B cell (primary cell): ENCODE results near the gene ZFPM1. TPM values are rescaled to one million over a fixed set of nuclear protein-coding genes. Genes with fewer than 3 reads are reported as not detected.

Experiments
- ATAC-seq: fragments of 200-7000 bp; cut with Tn5 transposase; one replicate; pipeline ENCODE4 v1.10.0; 2021; ENCODE audit warnings: low read depth, mild to moderate bottlenecking, moderate number of reproducible peaks, moderate library complexity
- CTCF ChIA-PET: fragments of 350-600 bp; sonication (Branson Sonifier 250); formaldehyde crosslinking; loops from one replicate; lab custom pipeline; 2021; ENCODE audit warnings: antibody characterized with exemption, inconsistent platforms; lab: Charles Lee
- POLR2A ChIA-PET: fragments of 350-600 bp; sonication (Branson Sonifier 250); formaldehyde crosslinking; loops from one replicate; lab custom pipeline; 2021; ENCODE audit warnings: antibody characterized with exemption; lab: Charles Lee
- DNase-seq: peaks from one replicate; pipeline ENCODE4 v3.0.0; 2013
- H2AFZ ChIP-seq: 2 replicates; pipeline ENCODE4 v1.6.1; 2012; ENCODE audit warnings: mild to moderate bottlenecking, low read depth, low read length; ENCODE audit not compliant: insufficient read depth, poor library complexity, severe bottlenecking
- H3K27ac ChIP-seq, 2 donors: 1 replicate in 1 of 2; 2 replicates in 1 of 2; pipeline ENCODE4 v1.5.1; 2012 to 2013; ENCODE audit warnings: low read length in 2 of 2, mild to moderate bottlenecking in 2 of 2, moderate library complexity in 1 of 2
- H3K27me3 ChIP-seq, 4 experiments: fragments of 200-600 bp in 1 of 4; sonication (generic) in 1 of 4; replicated peaks in 1 of 4; 1 replicate in 2 of 4; 2 replicates in 2 of 4; pipeline versions ENCODE4 v1.6.1 to v1.7.0; 2013 to 2016; ENCODE audit warnings: low read length in 3 of 4, mild to moderate bottlenecking in 2 of 4, mixed read lengths in 1 of 4, moderate library complexity in 1 of 4; ENCODE audit not compliant: insufficient read depth in 4 of 4, control insufficient read depth in 3 of 4; ENCODE audit errors: control extremely low read depth in 1 of 4
- H3K36me3 ChIP-seq, 2 experiments: replicated peaks in 1 of 2; 1 replicate in 1 of 2; 2 replicates in 1 of 2; pipeline versions ENCODE4 v1.6.1 to v1.7.1; 2013; ENCODE audit warnings: low read length in 1 of 2; ENCODE audit not compliant: insufficient read depth in 2 of 2, control insufficient read depth in 1 of 2; ENCODE audit errors: control extremely low read depth in 1 of 2, extremely low read depth in 1 of 2
- H3K4me1 ChIP-seq, 2 donors: fragments of 200-600 bp in 1 of 2; sonication (generic) in 1 of 2; 1 replicate in 1 of 2; 2 replicates in 1 of 2; pipeline versions ENCODE4 v1.5.1 to v1.6.1; 2013 to 2017; ENCODE audit warnings: low read length in 2 of 2; ENCODE audit not compliant: control insufficient read depth in 2 of 2, insufficient read depth in 2 of 2
- H3K4me2 ChIP-seq: replicated peaks from 2 replicates; pipeline ENCODE3; 2012; ENCODE audit warnings: mild to moderate bottlenecking, low read depth, low read length; ENCODE audit not compliant: poor library complexity, severe bottlenecking
- H3K4me3 ChIP-seq, 5 experiments: fragments of 200-600 bp in 1 of 5; sonication (generic) in 1 of 5; 1 replicate in 3 of 5; 2 replicates in 2 of 5; pipeline versions ENCODE4 v1.5.1 to v1.7.0; 2011 to 2016; ENCODE audit warnings: low read length in 4 of 5, mild to moderate bottlenecking in 4 of 5, low read depth in 2 of 5, control low read depth in 1 of 5, moderate library complexity in 1 of 5; ENCODE audit not compliant: insufficient read depth in 1 of 5; ENCODE audit errors: control extremely low read depth in 1 of 5, extremely low read depth in 1 of 5
- H3K79me2 ChIP-seq: fragments of 200-600 bp; sonication (generic); one replicate; pipeline ENCODE4 v1.6.0; 2016; ENCODE audit warnings: low read length; ENCODE audit not compliant: control insufficient read depth, insufficient read depth
- H3K9ac ChIP-seq: fragments of 200-600 bp; sonication (generic); 2 replicates; pipeline ENCODE4 v1.6.1; 2017; ENCODE audit warnings: mild to moderate bottlenecking, low read length, moderate library complexity
- H3K9me3 ChIP-seq, 3 donors: one replicate each; pipeline versions ENCODE4 v1.6.1 to v1.7.1; 2013; ENCODE audit warnings: low read length in 2 of 3; ENCODE audit not compliant: control insufficient read depth in 2 of 3, insufficient read depth in 1 of 3; ENCODE audit errors: control extremely low read depth in 1 of 3
- H4K20me1 ChIP-seq: 2 replicates; pipeline ENCODE4 v1.6.0; 2012; ENCODE audit warnings: mild to moderate bottlenecking, low read length; ENCODE audit not compliant: insufficient read depth, control insufficient read depth, poor library complexity, severe bottlenecking
- H3K27ac Mint-ChIP-seq: one replicate; pipeline ENCODE4 v1.8.0; 2021; ENCODE audit warnings: mixed read lengths
- H3K27me3 Mint-ChIP-seq: one replicate; pipeline ENCODE4 v1.8.0; 2021; ENCODE audit warnings: mixed read lengths
- H3K4me1 Mint-ChIP-seq: one replicate; pipeline ENCODE4 v1.8.0; 2021; ENCODE audit warnings: mixed read lengths
- H3K4me3 Mint-ChIP-seq: one replicate; pipeline ENCODE4 v1.8.0; 2021; ENCODE audit warnings: mixed read lengths
- H3K9me3 Mint-ChIP-seq: one replicate; pipeline ENCODE4 v1.8.0; 2022; ENCODE audit warnings: mixed read lengths; ENCODE audit not compliant: insufficient read depth
- EZH2 ChIP-seq: IDR thresholded peaks from 2 replicates; pipeline ENCODE4 v1.6.1; 2012; ENCODE audit warnings: borderline replicate concordance, low read depth, mild to moderate bottlenecking, moderate library complexity, low read length; ENCODE audit not compliant: insufficient read depth, poor library complexity, severe bottlenecking
- WGBS: methylation state at CpG from one replicate; pipeline ENCODE4 v1.1.5; 2013; ENCODE audit warnings: missing lambda C conversion rate; ENCODE audit not compliant: insufficient coverage; 5-methylcytosine and 5-hydroxymethylcytosine counted together
- intact Hi-C: fragments of 100-400 bp; cut with micrococcal nuclease; formaldehyde crosslinking; loops from one replicate; pipeline ENCODE4 v1.10.0; 2022
- polyA plus RNA-seq: library from polyadenylated mRNA; depleted of rRNA; stranded (reverse); fragments of >200 nt; gene quantifications from 2 replicates; pipeline ENCODE4 v1.2.3, GENCODE V29; 2012
- total RNA-seq, 2 donors: library from RNA; stranded (reverse); fragments of 120-200 nt in 1 of 2; gene quantifications; 1 replicate in 1 of 2; 2 replicates in 1 of 2; pipeline versions ENCODE4 v1.2.3 to v1.2.4, GENCODE V29; 2013 to 2022
- TF ChIP-seq, protein P1 (sequence below): fragments of 200-600 bp; IDR thresholded peaks from one replicate; pipeline ENCODE4 v1.8.0; 2022; ENCODE audit warnings: antibody characterized with exemption, mild to moderate bottlenecking

The ZFPM1 gene
- total and polyA plus RNA-seq, 2 donors (not counting 1 experiment from before 2014, with no cell fraction given), result 4.3 to 34.6 TPM

- no peaks in the 10 kb centered on the region for H3K9me3 Mint-ChIP-seq
- no peaks in the 10 kb centered on the region for H4K20me1 ChIP-seq
- no peaks in the 10 kb centered on the region for H3K9me3 ChIP-seq
- H3K27ac ChIP-seq, result no peak overlapping the region
- TF ChIP-seq EZH2, result no peak
- TF ChIP-seq, protein P1, sequence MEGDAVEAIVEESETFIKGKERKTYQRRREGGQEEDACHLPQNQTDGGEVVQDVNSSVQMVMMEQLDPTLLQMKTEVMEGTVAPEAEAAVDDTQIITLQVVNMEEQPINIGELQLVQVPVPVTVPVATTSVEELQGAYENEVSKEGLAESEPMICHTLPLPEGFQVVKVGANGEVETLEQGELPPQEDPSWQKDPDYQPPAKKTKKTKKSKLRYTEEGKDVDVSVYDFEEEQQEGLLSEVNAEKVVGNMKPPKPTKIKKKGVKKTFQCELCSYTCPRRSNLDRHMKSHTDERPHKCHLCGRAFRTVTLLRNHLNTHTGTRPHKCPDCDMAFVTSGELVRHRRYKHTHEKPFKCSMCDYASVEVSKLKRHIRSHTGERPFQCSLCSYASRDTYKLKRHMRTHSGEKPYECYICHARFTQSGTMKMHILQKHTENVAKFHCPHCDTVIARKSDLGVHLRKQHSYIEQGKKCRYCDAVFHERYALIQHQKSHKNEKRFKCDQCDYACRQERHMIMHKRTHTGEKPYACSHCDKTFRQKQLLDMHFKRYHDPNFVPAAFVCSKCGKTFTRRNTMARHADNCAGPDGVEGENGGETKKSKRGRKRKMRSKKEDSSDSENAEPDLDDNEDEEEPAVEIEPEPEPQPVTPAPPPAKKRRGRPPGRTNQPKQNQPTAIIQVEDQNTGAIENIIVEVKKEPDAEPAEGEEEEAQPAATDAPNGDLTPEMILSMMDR, result no peak
- WGBS, result 93% methylated on average over 46 of the region's 46 CpGs
- H3K4me1 Mint-ChIP-seq, result no peaks in the 10 kb centered on the region
- no peak overlapping the region for H3K9ac ChIP-seq
- H3K27ac Mint-ChIP-seq, result no peak overlapping the region
- no peaks in the 10 kb centered on the region for H3K36me3 ChIP-seq
- no peak overlapping the region for H3K4me2 ChIP-seq
- H3K27me3 Mint-ChIP-seq, result no peaks in the 10 kb centered on the region
- H3K4me3 ChIP-seq, result no peak overlapping the region
- ATAC-seq (no peak), DNase-seq (no peak)
- intact Hi-C loops, result no loop called here
- no peak overlapping the region for H3K4me3 Mint-ChIP-seq
- peaks cover 0 to 6% of the 10 kb centered on the region in 2 donors for H3K4me1 ChIP-seq
- H3K27me3 ChIP-seq, result no peaks in the 10 kb centered on the region
- no peak overlapping the region for H2AFZ ChIP-seq
- CTCF ChIA-PET, result no interaction called here
- POLR2A ChIA-PET, result interaction anchor here (0.7 kb wide), 1 partner anchor 61 kb away, joined by 5 read pairs; no protein-coding TSS in a partner anchor
- peaks cover 5% of the 10 kb centered on the region for H3K79me2 ChIP-seq
These were observed 44.7 kb downstream of the ZFPM1 start for GRCh38 chr16:88497561-88498462.
